GM03348 (cell line): ENCODE data around the gene OR3A2.
"Not testable (repeated sequence)": the region's sequence is repeated elsewhere in the genome, so short reads cannot be mapped to it uniquely, and the experiment has no call there.

ENCODE experiments used
- DNase-seq: peaks from one replicate; pipeline ENCODE4 v3.0.0; 2012; ENCODE audit warnings: low spot score

The OR3A2 gene

DNA sequence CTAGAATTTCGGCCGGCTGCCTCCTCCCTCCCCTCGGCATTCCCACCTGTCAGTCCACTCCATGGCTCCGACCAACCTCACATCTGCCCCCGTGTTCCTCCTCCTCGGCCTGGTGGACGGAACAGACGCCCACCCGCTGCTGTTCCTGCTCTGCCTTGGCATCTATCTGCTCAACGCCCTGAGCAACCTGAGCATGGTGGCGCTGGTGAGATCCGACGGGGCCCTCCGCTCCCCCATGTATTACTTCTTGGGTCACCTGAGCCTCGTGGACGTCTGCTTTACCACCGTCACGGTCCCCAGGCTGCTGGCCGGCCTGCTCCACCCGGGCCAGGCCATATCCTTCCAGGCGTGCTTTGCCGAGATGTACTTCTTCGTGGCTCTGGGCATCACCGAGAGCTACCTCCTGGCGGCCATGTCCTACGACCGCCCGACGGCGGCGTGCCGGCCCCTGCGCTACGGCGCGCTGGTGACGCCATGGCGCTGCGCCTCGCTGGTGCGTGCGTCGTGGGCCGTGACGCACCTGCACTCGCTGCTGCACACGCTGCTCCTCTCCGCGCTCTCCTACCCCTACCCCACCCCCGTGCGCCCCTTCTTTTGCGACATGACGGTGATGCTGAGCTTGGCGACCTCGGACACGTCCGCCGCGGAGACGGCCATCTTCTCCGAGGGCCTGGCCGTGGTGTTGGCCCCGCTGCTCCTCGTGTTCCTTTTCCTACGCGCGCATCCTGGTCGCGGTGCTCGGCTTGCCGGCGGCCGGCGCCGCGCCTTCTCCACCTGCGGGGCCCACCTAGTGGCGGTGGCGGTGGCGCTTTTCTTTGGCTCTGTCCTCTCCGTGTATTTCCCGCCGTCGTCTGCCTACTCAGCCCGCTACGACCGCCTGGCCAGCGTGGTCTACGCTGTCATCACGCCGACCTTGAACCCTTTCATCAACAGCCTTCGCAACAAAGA, at the start of gene OR3A2:
Gene OR3A2 (minus strand): TSS at position 440 of the 948 bp plus-strand sequence.
- DNase-seq: no peak

GRCh38 chr17:3433741-3434140, 47.6 kb upstream of the OR3A2 start, which contains the start of gene OR1E2:
TSS of gene OR1E2 (minus strand) at chr17:3433841. CDS start at chr17:3433841, 0 bp downstream.
- no peak for DNase-seq

GRCh38 chr17:3433215-3433614, 47.1 kb upstream of the OR3A2 start:
- DNase-seq: not testable (repeated sequence)

DNA sequence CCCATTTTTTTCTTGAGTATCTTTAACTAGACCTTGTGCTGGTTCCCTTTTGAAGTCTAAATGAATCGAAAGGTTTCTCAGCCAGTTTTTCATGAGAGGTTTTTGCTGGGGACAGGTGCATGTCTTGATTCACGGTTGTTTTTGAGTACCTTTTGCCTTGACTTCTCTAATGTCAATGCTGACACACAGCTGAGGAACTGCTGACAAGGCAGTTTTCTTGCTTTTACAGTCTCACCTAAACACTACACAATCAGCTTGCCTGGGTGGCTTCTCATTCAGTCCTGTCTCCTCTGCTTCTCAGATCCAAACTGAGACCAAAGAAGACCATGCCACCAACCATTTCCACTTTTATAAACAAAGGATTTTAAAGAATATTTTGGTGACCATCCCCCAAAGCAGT, 32.1 kb upstream of the OR3A2 start:
- no peak for DNase-seq

GRCh38 chr17:3415610-3416009, 29.5 kb upstream of the OR3A2 start:
- DNase-seq: no peak

GRCh38 chr17:3412216-3412615, 26.1 kb upstream of the OR3A2 start:
- DNase-seq: not testable (repeated sequence)

DNA sequence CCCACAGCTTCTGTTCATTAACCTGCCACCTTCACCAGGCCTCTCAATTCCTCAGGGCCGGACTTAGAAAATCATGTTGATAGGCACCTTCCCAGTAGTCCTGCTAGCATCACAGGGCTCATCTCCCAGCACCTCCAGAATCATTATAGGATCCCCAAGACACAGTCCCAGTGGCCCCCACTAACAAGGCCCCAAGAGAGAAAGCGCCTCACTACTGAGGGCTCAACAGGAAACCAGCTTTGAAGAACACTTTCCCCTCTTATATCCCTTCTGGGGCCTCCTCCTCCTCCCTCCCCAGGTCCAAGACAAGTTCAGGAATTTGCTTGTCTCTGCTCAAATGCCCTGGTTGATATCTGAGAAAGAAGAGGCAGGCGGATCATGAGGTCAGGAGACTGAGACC, 25.0 kb upstream of the OR3A2 start, which contains the start of gene OR3A3:
Gene OR3A3 (plus strand): TSS at position 301 of the 400 bp plus-strand sequence.
- no peak for DNase-seq

- not testable (repeated sequence) for DNase-seq
Measured at GRCh38 chr17:3403856-3404255, 17.7 kb upstream of the OR3A2 start.

- DNase-seq: no peak
Measured at GRCh38 chr17:3401786-3402185, 15.7 kb upstream of the OR3A2 start.

- DNase-seq: no peak
Measured at GRCh38 chr17:3400055-3400454, 13.9 kb upstream of the OR3A2 start.

DNA sequence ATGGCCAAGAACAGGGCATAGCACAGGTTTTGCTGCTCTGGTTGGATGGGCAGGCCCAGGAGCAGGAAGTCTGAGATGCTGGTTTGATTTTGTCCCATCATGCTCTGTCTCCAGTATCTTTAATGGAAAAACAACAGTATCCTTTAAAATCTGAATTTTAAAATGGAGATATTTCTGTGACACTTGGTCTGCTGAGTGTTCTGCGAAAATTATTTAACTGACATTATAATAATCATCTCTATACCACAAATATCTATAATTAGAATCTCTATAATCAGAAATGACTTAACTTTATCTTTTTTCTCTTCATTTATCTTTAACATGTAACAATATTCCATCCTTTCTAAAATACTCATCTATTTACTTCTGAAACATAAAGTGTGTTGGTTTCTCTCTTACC, 12.2 kb upstream of the OR3A2 start, which contains the start of gene OR1E1:
Gene OR1E1 (minus strand): TSS at position 101 of the 400 bp plus-strand sequence. CDS start 0 bp downstream, at position 101.
- no peak for DNase-seq

DNA sequence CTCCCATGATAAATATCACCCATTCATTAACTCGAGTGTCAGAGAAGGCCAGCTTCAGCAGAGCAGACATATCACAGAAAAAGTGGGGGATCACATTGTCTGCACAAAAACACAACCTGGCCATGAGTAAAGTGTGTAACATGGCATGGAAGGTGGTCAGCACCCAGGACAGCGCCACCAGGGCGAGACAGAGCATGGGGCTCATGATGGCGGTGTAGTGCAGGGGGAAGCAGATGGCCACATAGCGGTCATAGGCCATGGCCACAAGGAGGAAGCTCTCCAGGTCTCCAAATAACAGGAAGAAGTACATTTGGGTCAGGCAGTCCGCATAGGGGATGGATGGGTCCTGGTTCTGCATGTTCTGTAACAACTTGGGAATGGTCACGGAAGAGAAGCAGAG, 11.7 kb upstream of the OR3A2 start:
- not testable (repeated sequence) for DNase-seq

- DNase-seq: no peak
Measured at GRCh38 chr17:3389791-3390190, 3.7 kb upstream of the OR3A2 start.

DNA sequence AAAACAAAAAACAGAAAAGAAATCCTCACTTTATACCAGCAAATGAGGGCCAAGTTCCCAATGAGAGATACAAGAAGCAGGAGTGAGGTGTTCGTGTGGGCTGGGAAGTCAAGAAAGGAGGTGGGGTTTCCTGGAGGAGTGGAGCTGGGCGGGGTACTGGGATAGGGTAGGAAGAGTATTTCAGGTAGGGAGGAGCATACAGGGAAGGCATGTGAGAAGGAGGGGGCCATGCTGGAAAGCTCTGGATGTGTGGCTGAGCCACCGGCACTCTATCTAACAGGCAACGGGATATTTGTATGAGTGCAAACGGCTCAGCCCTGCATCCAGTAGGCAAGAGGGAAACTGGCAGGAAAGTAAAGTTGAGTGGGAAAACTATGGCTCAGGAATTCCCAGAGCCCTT, 4.2 kb downstream of the OR3A2 start:
- DNase-seq: no peak

DNA sequence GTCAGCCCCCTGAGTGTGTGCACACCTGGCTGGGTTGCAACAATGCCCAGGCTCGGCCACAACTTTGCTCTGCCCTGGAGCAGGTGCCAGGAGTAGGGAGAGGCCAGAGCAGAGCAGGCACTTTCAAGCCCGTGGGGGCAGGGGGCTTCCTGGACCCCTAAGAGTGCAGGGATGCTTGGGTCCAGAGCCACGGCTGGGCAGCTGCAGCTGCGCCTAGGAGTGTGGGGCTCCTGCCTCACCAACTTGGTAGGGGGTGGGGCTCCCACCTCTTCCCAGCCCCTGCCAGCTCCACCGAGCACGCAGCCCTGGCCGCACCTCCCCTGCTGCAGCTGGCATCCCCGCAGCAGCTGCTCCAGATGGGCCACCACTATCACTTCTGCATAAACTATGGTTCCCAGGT, 7.8 kb downstream of the OR3A2 start:
- no peak for DNase-seq

GRCh38 chr17:3371167-3371566, 14.9 kb downstream of the OR3A2 start:
- DNase-seq: not testable (repeated sequence)

GRCh38 chr17:3342782-3343181, 43.3 kb downstream of the OR3A2 start:
- DNase-seq: not testable (repeated sequence)

GRCh38 chr17:3335876-3336275, 50.2 kb downstream of the OR3A2 start:
- no peak for DNase-seq

- DNase-seq: no peak
Measured at GRCh38 chr17:3318336-3318735, 67.8 kb downstream of the OR3A2 start.

DNA sequence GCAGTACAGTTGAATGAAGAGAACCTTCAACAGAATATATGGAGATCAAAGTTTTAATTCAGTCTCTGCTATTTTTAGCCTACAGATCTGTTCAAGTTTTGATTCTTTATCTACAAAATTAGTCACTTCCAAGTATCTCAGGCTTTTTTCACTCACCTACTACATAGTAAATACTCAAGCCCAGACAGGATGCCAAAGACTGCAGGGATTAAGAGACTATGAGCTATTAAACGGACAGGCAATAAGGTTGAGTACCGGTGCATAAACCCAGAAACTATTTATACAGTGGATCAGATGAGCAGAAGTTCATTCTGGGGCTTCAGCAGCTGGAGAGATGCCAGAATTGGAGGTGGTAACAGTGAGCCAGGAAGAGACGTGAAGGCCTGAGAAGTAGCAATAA, 69.3 kb downstream of the OR3A2 start:
- DNase-seq: no peak

GRCh38 chr17:3308603-3309002, 77.5 kb downstream of the OR3A2 start:
- no peak for DNase-seq

DNA sequence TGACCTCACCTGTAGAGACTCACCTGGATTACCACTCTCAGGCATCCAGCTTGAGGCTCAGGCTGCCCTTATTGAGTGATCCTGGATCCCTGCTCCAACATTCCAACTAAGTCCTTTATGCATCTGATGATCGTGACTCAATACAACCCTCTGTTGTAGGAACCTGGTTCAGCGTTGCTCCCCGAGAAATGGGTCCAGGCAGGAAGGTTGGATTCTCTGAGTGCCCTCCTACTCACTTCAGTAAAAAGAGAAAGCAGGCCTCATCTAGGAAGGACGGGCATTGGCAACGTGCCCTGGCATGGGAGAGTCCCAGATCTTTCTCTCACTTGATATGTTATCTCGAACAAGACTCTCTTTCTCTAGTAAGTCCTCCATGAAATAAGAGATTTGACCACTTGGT, 87.8 kb downstream of the OR3A2 start, which contains the start of gene OR3A1:
Gene OR3A1 (minus strand): TSS at position 101 of the 400 bp plus-strand sequence. CDS start 5,778 bp downstream, outside the sequence.
- no peak for DNase-seq

DNA sequence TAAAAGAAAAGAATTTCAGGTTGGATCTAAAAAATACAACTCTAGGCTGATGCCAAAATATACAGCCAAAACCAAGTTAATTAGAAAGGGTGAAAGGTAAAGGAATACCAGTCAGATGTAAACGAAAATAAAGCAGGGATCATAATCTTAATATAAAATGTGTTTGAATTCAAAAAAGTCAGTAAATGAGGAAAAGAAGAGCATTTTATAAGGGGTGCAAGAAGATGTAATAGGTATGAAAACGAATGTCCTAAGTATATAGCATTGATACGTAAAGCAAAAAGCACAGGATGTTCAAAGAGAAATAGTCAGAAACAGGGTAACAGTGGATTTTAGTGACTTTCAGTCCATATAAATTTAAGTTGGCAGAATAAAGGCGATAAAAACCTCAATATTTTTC, 90.5 kb downstream of the OR3A2 start:
- no peak for DNase-seq
